Measurements from ENCODE around the gene FGF3.
"Not testable (repeated sequence)": the region's sequence is repeated elsewhere in the genome, so short reads cannot be mapped to it uniquely, and the experiment has no call there.

FGF3 gene

DNA sequence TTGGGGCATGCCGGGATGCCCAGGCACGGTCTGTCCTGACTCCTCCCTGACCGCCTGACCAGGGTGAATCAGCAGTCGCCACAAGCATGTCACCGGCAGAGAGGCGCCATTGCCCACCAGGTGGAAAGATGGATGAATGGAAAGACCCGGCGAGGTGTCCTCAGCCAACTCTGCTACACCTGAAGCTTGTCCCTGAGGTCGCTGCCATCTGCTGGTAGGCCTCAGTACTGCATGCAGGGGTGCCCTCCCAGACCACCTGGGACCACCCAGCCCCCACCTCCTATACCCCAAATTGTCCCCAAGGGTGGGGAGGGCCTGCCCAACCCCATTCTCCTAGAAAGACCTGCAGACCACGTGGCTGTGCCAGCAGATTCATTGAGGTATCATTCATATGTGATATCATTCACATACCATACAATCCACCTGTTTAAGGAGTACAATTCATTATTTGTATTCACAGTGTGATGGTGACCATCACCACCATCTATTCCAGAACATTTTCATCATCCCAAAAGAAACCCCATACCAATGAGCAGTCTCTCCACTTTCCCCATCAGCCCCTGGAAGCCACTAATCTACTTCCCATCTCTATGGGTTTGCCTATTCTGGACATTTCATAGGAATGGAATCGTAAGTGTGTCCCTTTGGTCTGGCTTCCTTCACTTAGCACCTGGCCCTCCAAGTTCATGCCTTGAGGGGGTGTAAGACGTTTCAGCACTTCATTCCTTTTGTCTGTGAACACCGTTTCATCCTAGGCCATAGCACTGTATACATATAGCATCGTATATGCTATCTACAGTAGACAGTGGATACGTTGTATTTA, 17.5 kb downstream of the FGF3 start:
- no peak for DNase-seq

DNA sequence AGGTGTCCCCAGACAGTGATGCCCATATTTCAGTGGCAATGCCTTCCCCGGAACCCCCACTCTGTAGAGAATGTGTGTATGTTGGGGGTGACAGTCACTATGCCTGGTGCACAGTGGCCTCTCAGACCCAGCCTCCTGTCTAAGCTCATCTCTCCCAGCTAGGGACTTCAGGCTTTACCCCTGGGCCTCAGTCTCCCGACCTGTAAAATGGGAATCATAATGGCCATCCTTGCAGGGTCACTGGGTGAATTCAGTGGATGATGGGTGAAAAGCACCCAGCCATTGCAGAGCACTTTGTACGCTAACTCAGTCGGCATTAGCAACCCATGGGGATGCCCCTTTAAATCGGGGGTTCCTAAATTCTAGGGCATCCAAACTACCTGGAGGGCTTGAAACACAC, 18.9 kb downstream of the FGF3 start:
- no peak for DNase-seq

DNA sequence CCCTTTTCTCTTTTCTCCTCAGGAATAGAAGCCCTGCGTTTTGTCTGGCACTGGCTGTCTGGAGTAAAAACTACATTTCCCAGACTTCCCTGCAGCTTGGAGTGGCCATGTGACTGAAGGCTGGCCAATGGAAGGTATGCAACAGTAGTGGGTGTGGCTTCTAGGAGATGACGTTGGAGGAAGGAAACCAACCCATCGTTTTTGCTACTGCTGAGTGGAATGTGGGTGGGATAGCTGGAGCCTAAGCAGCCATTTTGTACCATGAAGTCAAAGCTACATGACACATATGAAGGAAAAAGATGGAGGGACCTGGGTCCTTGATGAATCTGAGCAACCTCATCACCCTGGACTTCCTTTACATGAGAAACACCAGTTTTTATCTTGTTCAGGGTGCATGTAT, 19.6 kb downstream of the FGF3 start:
- no peak for DNase-seq

DNA sequence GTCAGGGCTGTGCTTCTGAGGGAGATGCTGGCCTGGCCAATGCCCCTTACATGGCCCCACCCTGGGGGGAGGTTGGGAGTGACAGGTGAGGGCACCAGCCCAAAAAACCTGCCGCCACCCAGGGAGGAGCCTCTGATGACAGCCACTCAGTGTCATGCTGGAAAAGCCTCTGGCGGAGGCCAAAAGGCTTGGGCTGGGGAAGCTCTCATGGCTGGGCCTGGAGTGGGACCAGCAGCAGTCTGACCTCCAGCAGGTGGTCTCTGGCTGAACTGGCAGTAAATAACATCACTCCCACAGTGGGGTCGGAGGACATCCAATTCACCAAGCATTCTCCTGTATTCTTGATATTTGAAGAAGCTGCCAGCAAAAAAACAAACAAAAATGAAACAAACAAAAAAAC, 20.1 kb downstream of the FGF3 start:
- DNase-seq: no peak

DNA sequence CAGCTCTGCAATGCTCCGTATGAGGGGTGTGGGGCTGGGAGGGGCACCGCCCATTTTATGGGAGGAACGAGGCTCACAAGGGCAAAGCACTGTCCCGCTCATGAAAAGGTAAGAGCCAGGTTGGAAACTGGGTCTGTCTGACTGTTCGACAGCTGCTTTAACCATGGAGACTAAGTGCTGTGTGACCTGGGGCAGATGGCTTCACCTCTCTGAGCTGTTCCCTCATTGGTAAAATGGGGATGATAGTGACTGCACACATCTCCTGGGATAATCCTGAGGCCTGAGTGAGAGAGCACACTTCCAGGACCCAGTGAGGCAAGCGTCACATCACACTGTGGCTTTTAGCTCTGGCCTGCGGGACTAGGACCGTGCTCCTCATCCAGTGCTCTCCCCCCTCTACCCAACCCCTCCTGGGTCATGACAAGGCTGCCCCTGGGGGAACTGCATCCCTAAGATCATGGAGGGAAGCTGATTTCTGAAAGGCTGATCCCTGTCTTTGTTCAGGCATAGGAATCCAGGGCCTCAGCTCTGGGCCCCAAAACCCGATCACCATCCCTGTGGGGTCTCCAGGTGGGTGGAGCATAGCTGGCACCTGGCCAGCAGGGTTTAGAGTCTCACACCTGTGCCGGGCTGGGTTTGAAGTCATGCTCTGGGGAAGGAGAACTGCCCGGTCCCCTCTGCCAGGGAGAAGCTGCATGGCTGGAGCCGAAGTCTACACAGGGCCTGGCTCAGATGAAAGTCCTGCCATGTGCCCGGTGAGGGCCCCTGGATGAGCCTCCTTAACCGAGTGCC, 21.3 kb downstream of the FGF3 start:
- DNase-seq: no peak

DNA sequence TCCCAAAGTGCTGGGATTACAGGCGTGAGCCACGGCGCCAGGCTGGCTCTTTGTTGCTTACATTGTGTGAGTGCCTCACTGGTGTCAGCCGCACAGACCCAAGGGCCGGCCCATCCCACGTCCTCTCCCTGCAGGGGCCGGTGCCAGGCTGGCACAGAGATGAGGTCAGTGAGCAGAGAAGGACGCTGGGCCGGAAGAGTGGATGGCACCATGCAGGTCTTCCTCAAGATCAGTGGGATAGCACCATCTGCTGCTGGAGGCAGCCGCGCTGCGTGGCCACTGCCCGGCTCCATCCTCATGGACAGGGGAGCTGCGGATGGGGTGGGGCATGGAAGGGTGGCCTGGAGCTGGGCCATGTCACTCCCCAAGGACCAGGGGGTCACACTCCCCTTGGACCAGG, 22.1 kb downstream of the FGF3 start:
- no peak for DNase-seq

DNA sequence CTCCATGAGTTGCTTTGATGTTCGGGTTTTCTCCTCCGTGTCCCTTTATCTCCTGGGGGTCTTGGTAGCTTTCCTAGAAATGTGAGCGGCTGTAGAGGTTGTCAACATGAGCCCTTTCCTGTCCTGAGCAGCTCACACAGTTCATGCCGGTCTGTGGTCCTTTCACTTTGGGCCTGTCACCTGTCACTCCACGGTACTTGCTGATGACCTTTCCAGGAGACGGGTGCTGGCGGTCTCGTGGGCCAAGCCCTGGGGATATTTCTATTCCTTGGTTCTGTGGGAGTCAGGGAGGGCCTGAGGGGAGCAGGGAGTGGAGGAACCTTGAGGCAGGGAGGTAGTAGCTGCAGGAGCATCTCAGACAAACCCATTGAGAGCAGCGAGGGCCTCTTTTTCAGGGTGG, 23.2 kb downstream of the FGF3 start:
- DNase-seq: no peak

DNA sequence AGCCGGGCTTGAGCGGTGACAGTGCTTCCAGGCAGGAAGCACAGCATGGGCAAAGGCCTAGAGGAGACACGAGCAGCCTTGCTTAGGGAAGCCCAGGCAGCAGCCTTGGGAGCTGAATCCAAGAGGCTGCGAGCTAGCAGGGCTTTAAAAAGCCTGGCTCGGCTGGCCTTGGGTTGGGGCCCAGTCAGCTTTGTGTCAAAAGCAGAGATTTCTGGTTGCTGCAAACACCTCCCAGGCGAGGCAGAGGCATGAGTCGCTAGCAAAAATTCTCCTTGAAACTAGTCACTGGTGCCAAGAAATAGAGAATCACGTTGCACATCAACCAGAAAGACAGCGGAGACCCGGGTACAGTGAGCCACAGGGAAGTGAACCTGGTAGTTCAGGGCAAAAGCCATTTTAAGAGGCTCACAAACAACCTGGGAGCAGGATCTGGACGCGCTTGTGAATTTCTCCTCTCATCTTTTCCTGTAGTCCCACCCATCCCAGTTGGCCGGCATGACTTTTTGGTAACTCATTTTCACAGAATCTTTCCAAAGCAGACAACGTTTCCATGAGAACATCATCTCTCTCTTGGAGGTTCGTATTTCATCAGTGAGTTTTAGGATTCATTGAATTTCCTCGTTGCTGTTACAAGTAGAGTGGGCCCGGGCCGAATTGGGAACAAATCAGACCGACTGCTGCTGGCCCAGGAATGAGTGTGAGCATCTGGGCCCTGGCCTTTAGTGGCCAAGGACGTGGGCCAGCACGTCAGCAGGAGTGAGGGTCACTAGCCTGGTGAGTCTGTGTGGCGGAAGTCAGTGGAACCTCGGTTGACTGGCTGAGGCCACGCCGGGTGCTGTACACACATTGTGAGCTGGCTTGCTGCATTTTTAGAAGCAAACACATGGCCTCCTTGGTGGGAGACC, 27.7 kb downstream of the FGF3 start:
- no peak for DNase-seq

DNA sequence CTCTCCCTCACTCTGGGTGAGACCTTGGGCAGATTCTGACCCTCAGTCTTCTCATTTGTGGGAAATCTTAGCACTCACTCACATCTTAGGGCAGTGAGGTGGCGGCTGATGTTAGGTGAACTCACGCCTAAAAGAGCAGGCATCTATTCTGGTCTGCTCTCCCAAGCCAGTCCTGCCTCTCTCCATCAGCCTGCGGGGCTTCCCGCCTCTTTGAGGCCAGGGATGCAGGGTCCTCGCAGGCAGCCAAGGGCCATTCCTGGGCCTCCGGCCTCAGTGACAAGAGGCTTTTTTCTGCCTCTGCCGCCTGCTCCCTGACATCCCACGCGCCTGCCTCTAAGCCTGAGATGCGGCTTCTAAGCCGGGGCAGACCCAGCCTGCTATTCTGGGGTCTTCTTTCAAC, 30.3 kb downstream of the FGF3 start:
- no peak for DNase-seq

DNA sequence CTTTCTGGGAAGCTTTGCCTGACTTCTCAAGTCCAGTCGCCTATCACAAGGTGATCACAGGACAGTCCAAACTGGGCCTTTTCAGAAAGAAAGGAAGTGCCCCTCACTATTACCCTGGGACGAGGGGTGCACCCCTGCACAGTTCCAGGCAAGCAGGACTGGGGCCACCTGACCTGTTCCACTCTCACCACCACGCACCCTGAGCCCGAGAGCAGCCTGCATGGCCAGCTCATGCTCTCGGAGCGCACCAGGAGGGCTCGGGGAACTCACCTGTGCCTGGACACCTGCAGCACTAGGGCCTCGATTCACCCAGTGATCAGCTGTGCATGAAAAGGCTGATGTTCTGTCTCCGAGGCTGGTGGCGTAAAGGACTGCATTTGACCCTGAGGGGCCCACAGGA, 31.3 kb downstream of the FGF3 start:
- DNase-seq: no peak

DNA sequence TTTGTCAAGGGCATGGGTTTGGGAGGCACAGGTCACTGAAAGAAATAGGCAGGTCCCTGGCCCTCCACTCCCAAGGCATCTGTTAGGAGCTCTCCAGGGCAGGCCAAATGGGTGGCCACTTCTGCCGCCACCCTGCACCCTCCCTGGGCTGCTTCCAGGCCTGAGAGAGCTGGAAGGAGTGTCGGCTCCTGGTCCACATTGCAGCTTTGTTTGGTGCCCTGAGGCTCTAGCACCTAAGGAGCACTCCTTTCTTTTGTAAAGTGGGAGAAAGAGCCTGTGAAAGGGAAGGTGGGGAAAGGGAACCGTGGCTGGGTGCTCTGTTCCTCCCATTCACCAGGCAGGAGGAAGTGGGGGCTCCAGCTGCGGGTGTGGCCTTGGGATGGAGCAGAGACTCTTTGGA, 31.8 kb downstream of the FGF3 start:
- DNase-seq: no peak

DNA sequence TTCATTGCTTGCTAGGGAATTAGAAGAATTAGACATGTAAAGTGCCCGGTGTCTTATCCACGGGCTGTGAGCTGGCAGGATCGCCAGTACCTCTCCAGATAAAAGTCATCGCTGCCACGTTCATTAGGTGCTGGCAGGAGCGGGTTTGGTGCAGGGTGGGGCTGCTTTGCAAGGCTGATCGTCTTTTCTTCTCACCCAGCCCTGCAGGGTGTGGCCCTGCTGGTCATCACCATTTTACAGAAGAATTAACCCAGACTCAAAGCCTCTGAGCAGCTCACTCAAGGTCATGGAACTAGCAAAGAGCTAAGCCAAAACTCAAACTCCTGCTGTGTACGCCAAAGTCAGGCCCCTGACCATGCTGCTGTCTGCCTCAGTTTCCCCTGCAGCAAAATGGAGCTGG, 38.0 kb downstream of the FGF3 start:
- no peak for DNase-seq

DNA sequence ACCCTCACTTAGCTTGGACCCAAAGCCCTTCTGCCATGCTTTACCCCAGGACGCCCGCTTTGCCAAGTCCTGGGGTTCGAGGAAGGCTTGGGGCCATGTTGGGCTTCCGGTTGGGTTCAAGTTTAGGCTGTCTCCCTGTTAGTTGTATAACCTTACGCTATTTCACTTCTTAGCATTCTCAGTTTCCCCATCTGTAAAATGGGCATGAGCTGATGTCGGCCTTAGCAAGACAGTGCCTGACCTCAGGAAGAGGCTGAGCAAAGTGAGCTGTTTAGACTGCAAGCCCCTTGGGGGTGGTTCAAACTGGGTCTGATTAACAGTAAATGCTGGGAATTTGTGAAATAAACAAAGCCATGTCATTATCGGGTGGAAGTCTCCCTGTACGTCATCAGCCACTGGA, 40.8 kb downstream of the FGF3 start:
- no peak for DNase-seq

DNA sequence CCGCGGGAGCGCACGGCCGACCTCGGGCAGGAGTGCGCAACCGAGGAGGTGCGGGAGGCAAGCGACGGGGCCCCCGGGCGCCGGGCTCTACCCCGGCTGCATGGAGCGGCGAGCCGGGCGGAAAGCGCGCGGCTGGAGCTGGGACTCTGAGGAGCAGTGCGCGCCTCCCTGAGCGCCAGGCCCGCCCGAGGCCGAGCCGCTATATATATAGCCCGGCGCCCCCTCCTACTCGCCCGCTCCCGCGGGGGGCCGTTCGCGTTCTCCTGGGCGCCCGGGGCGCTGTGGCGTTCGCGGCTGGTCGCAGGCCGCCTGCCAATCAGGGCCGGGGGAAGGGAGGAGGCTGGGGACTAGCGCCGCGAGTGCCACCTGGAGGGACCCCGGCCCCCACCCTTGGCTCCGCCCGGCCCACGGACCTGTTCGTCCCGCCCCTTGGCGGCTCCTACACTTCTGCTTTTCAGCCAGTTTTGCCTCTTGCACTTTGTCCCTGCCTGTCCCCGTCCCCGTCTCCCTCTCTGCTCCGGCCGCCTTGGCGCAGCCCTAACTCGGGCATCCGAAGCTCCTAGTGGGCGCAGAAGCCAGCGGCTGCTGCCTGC, 44.0 kb downstream of the FGF3 start, which contains the start of gene FGF4:
TSS of gene FGF4 (minus strand) at position 179 of the 593 bp plus-strand sequence. CDS start 257 bp downstream, outside the sequence.
- DNase-seq: no peak

DNA sequence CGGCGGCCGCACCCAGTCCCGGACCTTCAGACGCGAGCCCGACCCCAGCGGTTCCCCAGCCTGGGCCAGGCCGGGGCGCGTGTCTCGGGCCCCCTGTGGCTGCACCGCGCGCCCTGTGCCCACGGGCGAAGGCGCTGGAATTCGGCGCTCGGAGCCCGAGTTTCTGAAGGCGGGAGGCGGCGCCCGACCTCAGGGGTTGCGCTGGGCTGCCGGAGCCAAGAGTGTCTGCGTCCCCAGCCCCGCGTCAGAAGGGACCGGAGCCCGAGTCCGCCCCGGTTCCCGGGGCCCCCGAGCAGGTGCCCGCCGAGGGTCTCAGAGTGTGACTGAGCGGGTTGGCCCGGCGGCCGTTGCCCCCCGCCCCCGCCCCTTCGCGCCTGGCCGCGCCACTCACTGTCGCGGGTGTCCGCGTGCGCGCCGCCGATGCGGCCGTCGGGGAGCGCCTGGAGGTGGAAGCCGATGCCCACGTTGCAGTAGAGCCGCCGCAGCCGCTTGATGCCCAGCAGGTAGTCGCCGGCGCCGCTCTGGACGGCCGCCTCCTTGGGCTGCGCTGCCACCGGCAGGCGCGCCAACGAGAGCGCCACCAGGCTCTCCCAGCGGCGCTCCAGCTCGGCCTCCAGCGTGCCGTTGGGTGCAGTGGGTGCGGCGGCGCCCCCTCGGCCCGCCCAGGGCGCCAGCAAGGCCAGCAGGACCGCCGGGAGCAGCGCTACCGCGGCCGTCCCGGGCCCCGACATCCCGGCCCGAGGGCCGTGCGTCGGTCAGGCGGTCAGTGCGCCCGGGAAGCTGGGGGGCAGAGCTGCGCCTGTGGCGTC, 44.7 kb downstream of the FGF3 start:
- DNase-seq: no peak

DNA sequence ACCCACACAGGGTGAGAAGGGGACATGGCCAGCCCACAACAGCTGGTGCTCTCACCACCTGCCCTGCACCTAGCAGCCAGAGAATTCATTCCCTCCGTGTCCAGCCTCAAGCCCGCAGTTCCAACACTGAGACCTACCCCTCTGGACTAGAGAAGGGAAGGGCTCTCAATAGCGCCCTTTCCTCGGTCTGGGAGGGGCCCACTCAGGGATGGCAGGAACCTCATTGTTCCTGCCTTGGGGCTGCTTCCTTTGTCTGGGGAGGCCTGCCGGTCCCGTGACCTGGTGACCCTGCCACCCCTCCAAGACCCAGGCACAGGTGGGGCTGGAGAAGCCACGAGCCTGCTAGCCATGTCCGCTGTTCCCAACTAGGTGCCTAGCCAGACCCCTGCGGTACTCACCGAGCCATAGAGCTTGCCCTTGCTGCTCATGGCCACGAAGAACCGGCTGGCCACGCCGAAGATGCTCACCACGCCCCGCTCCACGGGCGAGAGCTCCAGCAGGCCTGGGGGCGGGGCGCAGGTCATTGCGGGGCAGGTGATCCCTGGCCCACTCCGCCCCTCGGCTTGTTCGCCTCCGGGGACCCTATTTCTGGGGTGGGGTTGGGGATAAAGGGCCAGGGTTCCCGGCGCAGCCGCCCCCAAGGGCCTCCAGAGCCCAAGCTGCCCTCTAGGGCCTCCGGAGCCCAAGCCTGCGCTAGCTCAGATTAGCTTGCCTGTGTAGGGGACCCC, 45.4 kb downstream of the FGF3 start:
- DNase-seq: no peak

DNA sequence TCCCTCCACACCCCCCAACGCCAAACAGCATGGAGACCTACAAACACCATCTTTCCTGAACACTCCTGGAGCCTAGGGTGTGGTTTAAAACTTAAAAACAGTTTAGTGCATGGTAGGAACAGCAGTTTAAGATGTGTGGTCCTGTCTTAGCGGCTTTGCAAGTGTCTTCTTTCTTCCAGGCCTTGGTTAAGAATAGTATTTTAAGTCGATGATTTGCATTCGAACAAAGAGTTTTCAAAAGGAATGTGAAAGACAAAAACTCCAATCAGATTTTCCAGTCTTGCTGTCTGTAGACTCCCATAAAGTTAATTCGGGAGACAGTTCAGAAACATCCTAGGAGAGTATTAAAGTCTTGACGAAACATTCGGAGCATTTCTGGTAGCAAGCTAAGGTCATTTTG, 47.8 kb downstream of the FGF3 start:
- no peak for DNase-seq

DNA sequence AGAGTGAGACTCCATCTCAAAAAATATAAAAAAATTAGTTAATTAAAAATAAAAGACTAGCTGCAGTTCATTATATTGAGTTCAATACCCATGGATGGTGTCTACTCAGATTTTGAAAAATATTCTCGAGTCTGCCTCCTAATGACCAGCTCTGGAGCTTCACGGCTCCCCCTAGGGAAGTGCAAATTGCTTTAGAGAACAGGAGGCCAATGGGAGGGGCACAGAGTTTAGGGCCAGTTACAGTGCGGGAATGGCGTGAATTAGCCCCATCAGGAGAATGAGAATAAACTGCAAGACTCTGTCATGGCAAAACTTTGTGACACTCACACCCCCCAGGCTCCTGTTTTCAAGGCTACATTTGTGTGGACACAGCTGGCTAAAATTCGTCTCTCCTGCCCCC, 48.7 kb downstream of the FGF3 start:
- DNase-seq: no peak

DNA sequence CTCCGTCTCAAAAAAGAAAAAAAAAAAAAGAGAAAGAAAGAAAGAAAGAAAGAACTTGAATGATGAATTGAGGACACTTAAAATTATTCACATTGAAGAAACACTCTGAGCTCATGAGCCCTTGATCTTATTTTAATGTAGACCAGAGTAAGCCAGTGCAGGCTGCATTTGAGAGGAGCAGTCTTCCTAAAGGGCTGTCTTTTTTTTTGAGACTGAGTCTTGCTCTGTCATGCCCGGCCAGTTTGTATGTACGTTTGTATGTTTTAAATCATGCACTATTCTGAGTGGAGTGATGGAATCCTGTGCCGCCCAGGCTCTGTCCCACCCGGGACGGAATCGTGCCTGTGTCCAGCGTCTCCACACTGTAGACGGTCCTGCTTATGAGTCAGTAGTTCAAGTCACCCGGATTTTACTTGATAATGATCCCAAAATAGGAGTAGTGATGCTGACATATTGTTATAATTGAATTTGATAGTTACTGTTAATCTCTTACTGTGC, 53.7 kb downstream of the FGF3 start:
- DNase-seq: no peak

DNA sequence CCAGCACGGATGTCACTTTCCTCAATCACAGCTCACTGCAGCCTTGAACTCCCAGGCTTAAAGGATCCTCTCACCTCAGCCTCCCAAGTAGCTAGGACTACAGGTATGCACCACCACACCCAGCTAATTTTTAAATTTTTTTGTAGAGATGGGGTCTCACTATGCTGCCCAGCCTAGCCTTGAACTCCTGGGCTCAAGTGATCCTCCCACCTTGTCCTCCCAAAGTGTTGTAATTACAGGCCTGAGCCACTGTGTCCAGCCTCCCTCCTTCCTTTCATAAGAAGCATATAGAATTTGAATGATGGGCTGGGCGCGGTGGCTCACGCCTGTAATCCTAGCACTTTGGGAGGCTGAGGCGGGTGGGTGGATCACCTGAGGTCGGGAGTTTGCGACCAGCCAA, 54.3 kb downstream of the FGF3 start:
- not testable (repeated sequence) for DNase-seq

DNA sequence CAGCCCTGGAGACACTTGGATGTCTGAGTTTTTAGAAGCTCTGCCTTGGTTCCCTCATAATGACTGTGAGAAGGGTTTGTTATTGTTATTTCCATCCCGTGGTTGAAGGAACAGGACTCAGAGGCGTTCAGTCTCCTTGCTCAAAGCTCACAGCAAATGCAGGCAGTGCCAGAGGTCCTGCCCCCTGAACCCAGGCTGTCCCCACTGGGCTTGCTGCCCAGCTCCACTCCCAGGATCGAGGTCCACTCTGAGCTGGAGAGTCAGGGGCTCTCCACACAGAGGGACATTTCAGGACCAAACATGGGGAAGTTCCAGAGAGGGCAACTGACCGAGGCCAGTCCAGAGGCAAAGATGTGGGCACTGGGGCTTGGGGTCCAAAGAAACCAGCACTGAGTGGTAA, 58.9 kb downstream of the FGF3 start:
- DNase-seq: no peak
